ENCODE results near the gene CTTNBP2. TPM values are rescaled to one million over a fixed set of nuclear protein-coding genes. Genes with fewer than 3 reads are reported as not detected.

CTTNBP2 gene
- total RNA-seq, 1 donor from 2014 or later, result 6.3 TPM

- ATAC-seq (no peak), DNase-seq (no peak)
- intact Hi-C loops (cut with DNase I), result no loop called here
- Histone ChIP-seq H3K36me3 (no peaks in the 10 kb centered on the region), H3K27ac (no peak overlapping the region), H3K9me3 (no peaks in the 10 kb centered on the region), H3K4me3 (no peak overlapping the region), H3K4me1 (no peaks in the 10 kb centered on the region), H3K27me3 (no peaks in the 10 kb centered on the region)
- TF ChIP-seq, protein P1, sequence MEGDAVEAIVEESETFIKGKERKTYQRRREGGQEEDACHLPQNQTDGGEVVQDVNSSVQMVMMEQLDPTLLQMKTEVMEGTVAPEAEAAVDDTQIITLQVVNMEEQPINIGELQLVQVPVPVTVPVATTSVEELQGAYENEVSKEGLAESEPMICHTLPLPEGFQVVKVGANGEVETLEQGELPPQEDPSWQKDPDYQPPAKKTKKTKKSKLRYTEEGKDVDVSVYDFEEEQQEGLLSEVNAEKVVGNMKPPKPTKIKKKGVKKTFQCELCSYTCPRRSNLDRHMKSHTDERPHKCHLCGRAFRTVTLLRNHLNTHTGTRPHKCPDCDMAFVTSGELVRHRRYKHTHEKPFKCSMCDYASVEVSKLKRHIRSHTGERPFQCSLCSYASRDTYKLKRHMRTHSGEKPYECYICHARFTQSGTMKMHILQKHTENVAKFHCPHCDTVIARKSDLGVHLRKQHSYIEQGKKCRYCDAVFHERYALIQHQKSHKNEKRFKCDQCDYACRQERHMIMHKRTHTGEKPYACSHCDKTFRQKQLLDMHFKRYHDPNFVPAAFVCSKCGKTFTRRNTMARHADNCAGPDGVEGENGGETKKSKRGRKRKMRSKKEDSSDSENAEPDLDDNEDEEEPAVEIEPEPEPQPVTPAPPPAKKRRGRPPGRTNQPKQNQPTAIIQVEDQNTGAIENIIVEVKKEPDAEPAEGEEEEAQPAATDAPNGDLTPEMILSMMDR (IDR thresholded peaks at IDR 0.05), result no peak
Observed at GRCh38 chr7:117780832-117781231, 92.4 kb downstream of the CTTNBP2 start.

GRCh38 chr7:117777335-117778142 lies 95.7 kb downstream of the CTTNBP2 start:
- TF ChIP-seq, protein P1 (IDR thresholded peaks at IDR 0.05), result no peak
- intact Hi-C loops (cut with DNase I), result no loop called here
- no peaks in the 10 kb centered on the region for H3K9me3 ChIP-seq
- no peak for DNase-seq
- no peak overlapping the region for H3K27ac ChIP-seq
- H3K4me3 ChIP-seq, result no peak overlapping the region
- H3K27me3 ChIP-seq, result no peaks in the 10 kb centered on the region
- no peaks in the 10 kb centered on the region for H3K36me3 ChIP-seq
- ATAC-seq, result no peak
- H3K4me1 ChIP-seq, result no peaks in the 10 kb centered on the region

GRCh38 chr7:117776224-117776623 lies 97.0 kb downstream of the CTTNBP2 start:
- Histone ChIP-seq H3K27me3 (no peaks in the 10 kb centered on the region), H3K4me1 (no peaks in the 10 kb centered on the region), H3K27ac (no peak overlapping the region), H3K4me3 (no peak overlapping the region), H3K9me3 (no peaks in the 10 kb centered on the region), H3K36me3 (no peaks in the 10 kb centered on the region)
- intact Hi-C loops (cut with DNase I), result no loop called here
- DNase-seq (no peak), ATAC-seq (no peak)
- TF ChIP-seq, protein P1 (IDR thresholded peaks at IDR 0.05), result no peak

GRCh38 chr7:117775801-117776200 lies 97.4 kb downstream of the CTTNBP2 start:
- no peak for DNase-seq
- Histone ChIP-seq H3K9me3 (no peaks in the 10 kb centered on the region), H3K27ac (no peak overlapping the region), H3K36me3 (no peaks in the 10 kb centered on the region), H3K27me3 (no peaks in the 10 kb centered on the region), H3K4me3 (no peak overlapping the region), H3K4me1 (no peaks in the 10 kb centered on the region)
- no peak for ATAC-seq
- TF ChIP-seq, protein P1 (IDR thresholded peaks at IDR 0.05), result no peak
- intact Hi-C loops (cut with DNase I), result no loop called here

DNA sequence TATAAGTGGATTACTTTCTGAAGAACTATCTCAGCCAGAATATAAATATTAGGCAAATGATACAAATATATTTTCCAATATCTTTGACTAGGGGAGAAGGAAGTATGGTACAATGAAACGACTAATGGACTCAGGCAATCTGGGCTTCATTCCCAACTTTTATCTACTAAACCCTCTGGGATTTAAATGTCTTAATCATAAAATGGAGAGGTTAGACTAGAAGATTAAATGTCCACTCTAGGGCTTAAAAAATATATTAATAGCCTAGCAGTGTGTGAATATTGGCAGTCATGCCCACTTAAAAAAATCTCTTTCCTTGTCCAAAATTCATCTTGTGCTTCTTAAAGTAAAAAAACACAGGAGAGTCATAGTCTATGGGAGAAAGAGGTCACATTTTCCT lies 98.3 kb downstream of the CTTNBP2 start:
- no peak for DNase-seq
- no peak overlapping the region for H3K27ac ChIP-seq
- no peaks in the 10 kb centered on the region for H3K36me3 ChIP-seq

More for the DNA sequence above, 98.3 kb downstream of the CTTNBP2 start:
- TF ChIP-seq, protein P1 (IDR thresholded peaks at IDR 0.05), result no peak
- Histone ChIP-seq H3K4me1 (no peaks in the 10 kb centered on the region), H3K9me3 (no peaks in the 10 kb centered on the region), H3K27me3 (no peaks in the 10 kb centered on the region), H3K4me3 (no peak overlapping the region)
- no peak for ATAC-seq
- intact Hi-C loops (cut with DNase I), result no loop called here
